Mesothelial cell of epicardium (in vitro differentiated cells): Measurements from ENCODE around the gene FLYWCH1. TPM values are rescaled to one million over a fixed set of nuclear protein-coding genes. Genes with fewer than 3 reads are reported as not detected.

Experiments
- DNase-seq, 2 experiments: peaks; one replicate each; pipeline ENCODE4 v3.0.0; 2021; ENCODE audit warnings: low spot score in 2 of 2; ENCODE audit not compliant: unreplicated experiment in 2 of 2
- H3K27ac Mint-ChIP-seq: 2 replicates; pipeline ENCODE4 v1.8.0; 2021; ENCODE audit warnings: mixed read lengths
- H3K27me3 Mint-ChIP-seq: 2 replicates; pipeline ENCODE4 v1.8.0; 2021; ENCODE audit warnings: low read depth, mixed read lengths
- H3K36me3 Mint-ChIP-seq: 2 replicates; pipeline ENCODE4 v1.8.0; 2021; ENCODE audit warnings: mixed read lengths
- H3K4me1 Mint-ChIP-seq: 2 replicates; pipeline ENCODE4 v1.8.0; 2021; ENCODE audit warnings: mixed read lengths
- H3K4me3 Mint-ChIP-seq: 2 replicates; pipeline ENCODE4 v1.8.0; 2021; ENCODE audit warnings: mild to moderate bottlenecking, moderate library complexity, mixed read lengths
- H3K9me3 Mint-ChIP-seq: 2 replicates; pipeline ENCODE4 v1.8.0; 2021; ENCODE audit warnings: mixed read lengths
- total RNA-seq: library from RNA; stranded (reverse); gene quantifications from 3 replicates; pipeline ENCODE4 v1.2.1, GENCODE V29; 2021
- TF ChIP-seq, protein P1 (sequence below): fragments of 200-600 bp; sonication (generic); IDR thresholded peaks from one replicate; pipeline ENCODE4 v1.5.0; 2021; ENCODE audit warnings: antibody characterized with exemption; ENCODE audit not compliant: unreplicated experiment

Gene FLYWCH1
- total RNA-seq, 1 donor from 2014 or later = 29.4 TPM

DNA sequence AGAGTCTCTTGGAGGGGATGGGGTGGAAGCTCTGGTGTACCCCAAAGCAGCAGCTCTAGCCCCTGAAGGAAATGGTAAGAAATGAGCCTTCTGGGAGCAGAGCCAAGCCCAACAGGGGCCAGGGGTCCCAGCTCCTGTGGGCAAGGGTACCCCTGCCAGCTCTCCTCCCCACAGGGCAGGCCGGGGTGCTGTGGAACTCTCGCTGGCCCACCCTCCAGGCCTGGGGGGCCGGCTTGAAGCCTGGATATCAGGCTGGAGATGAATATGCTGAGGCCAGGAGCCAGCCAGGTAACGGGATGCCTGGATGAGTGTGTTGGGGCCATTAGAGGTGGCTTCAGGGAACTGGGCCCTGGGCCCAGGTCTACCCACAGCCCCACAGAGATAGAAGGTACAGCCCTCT lies 88.8 kb downstream of the FLYWCH1 start:
- TF ChIP-seq, protein P1, sequence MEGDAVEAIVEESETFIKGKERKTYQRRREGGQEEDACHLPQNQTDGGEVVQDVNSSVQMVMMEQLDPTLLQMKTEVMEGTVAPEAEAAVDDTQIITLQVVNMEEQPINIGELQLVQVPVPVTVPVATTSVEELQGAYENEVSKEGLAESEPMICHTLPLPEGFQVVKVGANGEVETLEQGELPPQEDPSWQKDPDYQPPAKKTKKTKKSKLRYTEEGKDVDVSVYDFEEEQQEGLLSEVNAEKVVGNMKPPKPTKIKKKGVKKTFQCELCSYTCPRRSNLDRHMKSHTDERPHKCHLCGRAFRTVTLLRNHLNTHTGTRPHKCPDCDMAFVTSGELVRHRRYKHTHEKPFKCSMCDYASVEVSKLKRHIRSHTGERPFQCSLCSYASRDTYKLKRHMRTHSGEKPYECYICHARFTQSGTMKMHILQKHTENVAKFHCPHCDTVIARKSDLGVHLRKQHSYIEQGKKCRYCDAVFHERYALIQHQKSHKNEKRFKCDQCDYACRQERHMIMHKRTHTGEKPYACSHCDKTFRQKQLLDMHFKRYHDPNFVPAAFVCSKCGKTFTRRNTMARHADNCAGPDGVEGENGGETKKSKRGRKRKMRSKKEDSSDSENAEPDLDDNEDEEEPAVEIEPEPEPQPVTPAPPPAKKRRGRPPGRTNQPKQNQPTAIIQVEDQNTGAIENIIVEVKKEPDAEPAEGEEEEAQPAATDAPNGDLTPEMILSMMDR = no peak
- Mint-ChIP-seq H3K4me1 (peaks cover 4% of the 10 kb centered on the region), H3K27ac (no peak overlapping the region), H3K4me3 (no peak overlapping the region), H3K36me3 (no peaks in the 10 kb centered on the region), H3K27me3 (peaks cover 14% of the 10 kb centered on the region), H3K9me3 (no peaks in the 10 kb centered on the region)
- no peak for DNase-seq

Other genes with a start within 250 kb of the FLYWCH1 start
- 21.0 to 24.1 TPM (median 23.5 TPM) in 3 replicates for gene KCTD5, start 229.4 kb upstream of the FLYWCH1 start, total RNA-seq
- 7.5 to 7.7 TPM (median 7.6 TPM) in 3 replicates for gene PRSS27, start 191.7 kb upstream of the FLYWCH1 start, total RNA-seq
- 832 to 854 TPM (median 837 TPM) in 3 replicates for gene SRRM2, start 159.3 kb upstream of the FLYWCH1 start, total RNA-seq
- 192 to 200 TPM (median 195 TPM) in 3 replicates for gene ELOB, start 134.7 kb upstream of the FLYWCH1 start, total RNA-seq
- gene PRSS33, start 124.4 kb upstream of the FLYWCH1 start, total RNA-seq = not detected in 3 replicates
- gene PRSS41, start 113.5 kb upstream of the FLYWCH1 start, total RNA-seq = not detected in 3 replicates
- not detected in 3 replicates for gene PRSS21, start 94.7 kb upstream of the FLYWCH1 start, total RNA-seq
- gene ZG16B, start 81.6 kb upstream of the FLYWCH1 start, total RNA-seq = 0.51 to 1.5 TPM (median 0.70 TPM) in 3 replicates
- 22.8 to 25.1 TPM (median 24.9 TPM) in 3 replicates for gene PRSS22, start 53.8 kb upstream of the FLYWCH1 start, total RNA-seq
- gene FLYWCH2, start 28.7 kb upstream of the FLYWCH1 start, total RNA-seq = 26.3 to 28.6 TPM (median 28.3 TPM) in 3 replicates
- 27.3 to 30.5 TPM (median 29.1 TPM) in 3 replicates for gene KREMEN2, start 52.3 kb downstream of the FLYWCH1 start, total RNA-seq
- gene PAQR4, start 57.4 kb downstream of the FLYWCH1 start, total RNA-seq = 8.1 to 10.1 TPM (median 8.9 TPM) in 3 replicates
- 21.1 to 22.0 TPM (median 21.8 TPM) in 3 replicates for gene PKMYT1, start 68.5 kb downstream of the FLYWCH1 start, total RNA-seq
- gene CLDN9, start 101.0 kb downstream of the FLYWCH1 start, total RNA-seq = 5.4 to 5.7 TPM (median 5.4 TPM) in 3 replicates
- 257 to 267 TPM (median 260 TPM) in 3 replicates for gene CLDN6, start 106.3 kb downstream of the FLYWCH1 start, total RNA-seq
- 44.6 to 45.5 TPM (median 45.1 TPM) in 3 replicates for gene TNFRSF12A, start 108.4 kb downstream of the FLYWCH1 start, total RNA-seq
- gene HCFC1R1, start 112.0 kb downstream of the FLYWCH1 start, total RNA-seq = 64.0 to 68.5 TPM (median 65.7 TPM) in 3 replicates
- 59.8 to 62.4 TPM (median 60.2 TPM) in 3 replicates for gene THOC6, start 112.1 kb downstream of the FLYWCH1 start, total RNA-seq
- 4.5 to 5.8 TPM (median 5.1 TPM) in 3 replicates for gene BICDL2, start 125.0 kb downstream of the FLYWCH1 start, total RNA-seq
- gene MMP25, start 134.6 kb downstream of the FLYWCH1 start, total RNA-seq = 0.09 to 0.16 TPM (median 0.11 TPM) in 3 replicates
- 4.9 to 6.0 TPM (median 5.5 TPM) in 3 replicates for gene IL32, start 153.7 kb downstream of the FLYWCH1 start, total RNA-seq
- 0.09 to 0.42 TPM in 2 of 3 replicates, not detected in the other for gene ZSCAN10, start 187.4 kb downstream of the FLYWCH1 start, total RNA-seq
- gene ZNF205, start 200.7 kb downstream of the FLYWCH1 start, total RNA-seq = 15.4 to 16.7 TPM (median 16.0 TPM) in 3 replicates
- gene ZNF213, start 223.1 kb downstream of the FLYWCH1 start, total RNA-seq = 12.2 to 13.4 TPM (median 12.7 TPM) in 3 replicates